Suprapubic skin (tissue), 3 donors: ENCODE measurements around the gene SUGCT.

Experiments used
- CTCF ChIP-seq, 2 donors: fragments of 200-600 bp in 1 of 2; fragments of 450-650 bp in 1 of 2; sonication (generic) in 1 of 2; IDR thresholded peaks; one replicate each; pipeline ENCODE4 v1.5.1; 2016 to 2019; ENCODE audit warnings: antibody characterized with exemption in 2 of 2, mild to moderate bottlenecking in 1 of 2, moderate library complexity in 1 of 2
- EP300 ChIP-seq: sonication (generic); formaldehyde crosslinking; IDR thresholded peaks from one replicate; pipeline ENCODE4 v1.6.1; 2017; ENCODE audit warnings: antibody characterized with exemption

- no peak for TF ChIP-seq CTCF (IDR thresholded peaks at IDR 0.05)
- TF ChIP-seq EP300 = no peak
Measured at GRCh38 chr7:40815512-40815911, 680.7 kb downstream of the SUGCT start.
